ENCODE measurements around the gene LRRC9. TPM values are rescaled to one million over a fixed set of nuclear protein-coding genes. Genes with fewer than 3 reads are reported as not detected.
A peak's percentile ranks its signal among the peaks of the same experiment; 100 is the strongest.

Gene LRRC9
- under 0.01 TPM in 2 replicates for total RNA-seq

DNA sequence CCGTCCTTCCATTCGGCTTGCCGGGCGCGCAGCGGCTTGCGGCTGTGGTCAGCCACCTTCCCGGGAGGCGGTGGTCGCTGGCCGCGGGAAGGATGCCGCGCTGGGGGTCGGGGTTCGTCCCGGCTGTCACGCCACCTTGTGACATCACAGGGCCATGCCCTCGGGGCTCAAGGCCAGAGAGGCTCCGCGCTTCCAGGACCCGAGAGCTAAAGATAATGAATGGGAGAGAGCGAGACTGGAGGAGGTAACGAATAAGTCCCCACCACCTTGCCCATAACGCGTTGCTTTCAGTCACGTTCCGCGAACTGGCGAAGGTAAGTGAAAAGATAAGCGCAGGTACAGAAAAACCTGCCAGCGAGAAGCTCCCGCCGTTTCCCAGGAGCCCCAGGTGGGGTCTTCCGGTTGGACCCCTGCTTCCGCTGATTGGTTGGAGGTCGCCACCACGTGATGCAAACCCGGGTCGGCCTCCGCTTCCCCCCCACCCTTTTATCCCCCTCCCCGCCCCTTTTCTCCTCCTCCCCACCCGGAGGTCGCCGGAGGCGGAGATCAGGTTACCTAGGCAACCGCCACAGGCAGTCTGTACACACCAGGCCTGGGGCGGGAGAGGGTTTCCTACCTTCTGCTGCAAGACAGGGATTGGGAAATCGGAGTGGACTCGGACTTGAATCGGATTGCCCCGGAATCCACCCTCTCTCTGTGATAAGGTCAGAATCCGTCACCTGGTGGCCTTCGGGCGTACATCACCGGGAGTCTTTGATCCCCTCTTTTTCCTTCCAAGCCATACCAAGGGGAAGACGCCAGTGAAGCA lies at the start of gene LRRC9:
TSS of gene LRRC9 (plus strand) at position 575 of the 808 bp plus-strand sequence.
- DNase-seq (ENCODE audit: low read depth) = peak; percentile 7
- TF ChIP-seq, protein P1, sequence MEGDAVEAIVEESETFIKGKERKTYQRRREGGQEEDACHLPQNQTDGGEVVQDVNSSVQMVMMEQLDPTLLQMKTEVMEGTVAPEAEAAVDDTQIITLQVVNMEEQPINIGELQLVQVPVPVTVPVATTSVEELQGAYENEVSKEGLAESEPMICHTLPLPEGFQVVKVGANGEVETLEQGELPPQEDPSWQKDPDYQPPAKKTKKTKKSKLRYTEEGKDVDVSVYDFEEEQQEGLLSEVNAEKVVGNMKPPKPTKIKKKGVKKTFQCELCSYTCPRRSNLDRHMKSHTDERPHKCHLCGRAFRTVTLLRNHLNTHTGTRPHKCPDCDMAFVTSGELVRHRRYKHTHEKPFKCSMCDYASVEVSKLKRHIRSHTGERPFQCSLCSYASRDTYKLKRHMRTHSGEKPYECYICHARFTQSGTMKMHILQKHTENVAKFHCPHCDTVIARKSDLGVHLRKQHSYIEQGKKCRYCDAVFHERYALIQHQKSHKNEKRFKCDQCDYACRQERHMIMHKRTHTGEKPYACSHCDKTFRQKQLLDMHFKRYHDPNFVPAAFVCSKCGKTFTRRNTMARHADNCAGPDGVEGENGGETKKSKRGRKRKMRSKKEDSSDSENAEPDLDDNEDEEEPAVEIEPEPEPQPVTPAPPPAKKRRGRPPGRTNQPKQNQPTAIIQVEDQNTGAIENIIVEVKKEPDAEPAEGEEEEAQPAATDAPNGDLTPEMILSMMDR (IDR thresholded peaks at IDR 0.05; ENCODE audit: insufficient read depth, low read depth, low read length) = no peak
- peak within 1 kb of the TSS; percentile 36 for H3K4me3 ChIP-seq (ENCODE audit: low read depth, low read length)

DNA sequence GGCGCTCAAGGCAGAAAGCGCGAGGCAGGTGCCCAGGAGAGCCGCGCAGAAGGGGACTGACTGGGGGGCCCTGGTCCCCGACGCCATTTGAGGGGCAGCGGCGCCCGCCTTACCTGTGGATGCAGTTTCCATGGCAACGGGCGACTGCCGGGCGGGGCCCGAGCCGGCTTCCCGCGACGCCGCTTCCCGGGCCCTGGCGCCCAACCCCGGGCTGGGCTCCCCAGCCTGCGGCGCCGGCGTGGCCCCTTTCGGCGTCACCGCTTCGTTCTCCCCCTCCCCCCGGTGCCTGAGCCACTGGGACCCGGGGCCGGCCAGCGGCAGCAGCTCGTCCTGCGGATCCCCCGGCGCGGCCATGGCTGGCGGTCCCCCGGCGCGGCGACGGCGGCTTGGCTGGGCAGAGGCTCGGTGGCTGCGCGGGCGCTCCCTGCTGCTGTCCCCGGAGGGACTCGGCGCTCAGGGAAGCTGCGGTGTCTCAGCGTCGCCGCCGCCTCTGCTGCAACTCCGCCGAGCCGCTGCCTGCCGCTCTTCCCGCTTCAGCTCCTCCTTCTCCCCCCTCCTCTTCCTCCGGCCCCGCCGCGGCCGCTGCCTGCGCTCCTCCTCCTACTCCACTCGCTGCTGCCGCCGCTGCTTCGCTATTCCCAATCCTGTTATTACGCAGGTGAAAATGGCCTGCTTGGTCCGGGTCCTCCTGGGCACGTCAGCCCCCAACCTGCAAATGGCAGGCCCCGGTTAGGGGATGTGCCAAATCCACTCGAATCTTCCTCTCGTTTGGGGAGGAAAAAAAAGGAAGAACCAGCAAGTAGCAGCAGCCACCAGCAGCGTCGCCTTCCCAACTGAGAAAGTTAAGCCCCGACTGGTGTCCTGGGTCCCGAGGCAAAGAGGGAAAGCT lies 49.4 kb upstream of the LRRC9 start, which contains the start of gene RTN1:
TSS of gene RTN1 (minus strand) at position 500 of the 889 bp plus-strand sequence. CDS start at position 354, 146 bp downstream.
- TF ChIP-seq, protein P1 (IDR thresholded peaks at IDR 0.05; ENCODE audit: insufficient read depth, low read depth, low read length) = no peak
- H3K4me3 ChIP-seq (ENCODE audit: low read depth, low read length) = peak within 1 kb of the TSS; percentile 54
- peak; percentile 35 for DNase-seq (ENCODE audit: low read depth)

DNA sequence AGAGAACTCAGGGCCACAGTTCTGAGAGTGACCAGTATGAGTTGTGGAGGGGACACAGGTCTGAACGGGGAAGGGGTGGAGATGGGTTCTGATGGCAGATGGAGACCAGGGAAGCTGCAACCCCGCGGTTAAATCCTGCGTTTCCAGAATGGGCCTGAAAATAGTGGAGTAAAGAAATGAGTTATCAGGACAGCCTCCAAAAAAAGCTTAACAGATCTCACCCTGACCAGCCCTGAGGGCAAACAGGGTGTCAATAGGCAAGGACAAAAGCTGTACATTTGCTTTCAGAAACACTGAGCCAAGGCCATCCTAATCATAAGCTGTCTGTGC lies 48.8 kb upstream of the LRRC9 start:
- DNase-seq (ENCODE audit: low read depth) = no peak
- peak overlapping the region; percentile 54 for H3K4me3 ChIP-seq (ENCODE audit: low read depth, low read length)
- TF ChIP-seq, protein P1 (IDR thresholded peaks at IDR 0.05; ENCODE audit: insufficient read depth, low read depth, low read length) = no peak

- DNase-seq (ENCODE audit: low read depth) = no peak
- TF ChIP-seq, protein P1 (IDR thresholded peaks at IDR 0.05; ENCODE audit: insufficient read depth, low read depth, low read length) = peak; percentile 41
- H3K4me3 ChIP-seq (ENCODE audit: low read depth, low read length) = no peak overlapping the region
Observed at GRCh38 chr14:59882957-59883356, 37.0 kb upstream of the LRRC9 start.

DNA sequence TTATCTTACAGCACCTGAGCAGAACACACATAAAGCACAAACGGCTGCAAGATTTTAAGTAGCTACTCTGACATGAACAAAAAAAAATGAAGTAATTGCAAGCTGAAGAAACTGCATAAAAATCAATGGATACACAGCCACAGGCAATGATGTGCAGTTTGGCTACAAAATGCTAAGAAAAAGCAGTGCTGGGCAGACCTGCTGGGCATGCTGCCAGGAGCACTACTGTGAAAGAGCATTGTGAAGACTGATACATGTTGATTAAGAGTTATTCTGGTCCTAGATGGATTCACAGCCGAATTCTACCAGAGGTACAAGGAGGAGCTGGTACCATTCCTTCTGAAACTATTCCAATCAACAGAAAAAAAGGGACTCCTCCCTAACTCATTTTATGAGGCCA lies 29.3 kb upstream of the LRRC9 start:
- TF ChIP-seq, protein P1 (IDR thresholded peaks at IDR 0.05; ENCODE audit: insufficient read depth, low read depth, low read length) = no peak

GRCh38 chr14:59895721-59896120 lies 24.2 kb upstream of the LRRC9 start:
- no peak overlapping the region for H3K4me3 ChIP-seq (ENCODE audit: low read depth, low read length)
- TF ChIP-seq, protein P1 (IDR thresholded peaks at IDR 0.05; ENCODE audit: insufficient read depth, low read depth, low read length) = no peak
- no peak for DNase-seq (ENCODE audit: low read depth)

More for the DNA sequence above, 29.3 kb upstream of the LRRC9 start:
- no peak overlapping the region for H3K4me3 ChIP-seq (ENCODE audit: low read depth, low read length)
- DNase-seq (ENCODE audit: low read depth) = no peak

Data from fibroblast of villous mesenchyme (primary cell).